ENCODE measurements around the gene DEFB118. TPM values are rescaled to one million over a fixed set of nuclear protein-coding genes. Genes with fewer than 3 reads are reported as not detected.

The DEFB118 gene
- total and polyA plus RNA-seq, 10 of the 15 experiments (the other 5 are each of a cell fraction or from before 2014, with no cell fraction given) = not detected

DNA sequence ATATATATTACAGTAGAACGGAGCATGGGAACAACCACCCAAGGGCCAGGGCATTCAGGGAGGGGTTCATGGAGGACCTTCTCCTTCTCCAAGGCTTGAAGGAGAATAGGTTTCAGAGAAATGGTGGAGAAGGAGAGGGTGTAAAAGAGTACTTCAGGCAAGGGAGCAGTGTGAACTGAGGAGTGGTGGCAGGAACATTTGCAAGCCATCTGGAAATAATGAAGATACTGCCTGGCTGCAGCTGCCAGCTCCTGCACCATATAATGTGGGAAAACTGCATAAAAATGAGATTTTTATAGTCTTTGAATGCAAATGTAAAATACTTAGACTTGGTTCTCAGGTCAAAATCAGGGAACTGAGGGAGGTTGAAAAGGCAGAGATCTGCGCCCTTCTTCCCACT, 47.3 kb downstream of the DEFB118 start:
- H3K9ac ChIP-seq (ENCODE audit: control insufficient read depth, insufficient read depth, low read length) = no peak overlapping the region
- DNase-seq (ENCODE audit: low read depth, low spot score) (no peak), FAIRE-seq (no peak), ATAC-seq (no peak)
- in situ Hi-C loops (cut with MboI) (no loop called here), intact Hi-C loops (cut with micrococcal nuclease; ENCODE audit: unreplicated experiment) (no loop called here)
- H3K27me3 ChIP-seq (replicated peaks in 1 of 2; ENCODE audit: control insufficient read depth in 2 of 2, insufficient read depth in 2 of 2, low read length in 1 of 2) = no peaks in the 10 kb centered on the region
- no peak overlapping the region for H2AFZ ChIP-seq (ENCODE audit: control insufficient read depth, low read depth, low read length)
- ChIA-PET CTCF (interaction anchor here (0.9 kb wide), 1 partner anchor 88 kb away, joined by 3 read pairs; no protein-coding TSS in a partner anchor), RAD21 (ENCODE audit: unreplicated experiment) (no interaction called here), POLR2A (no interaction called here), SMC1A (ENCODE audit: uncharacterized antibody, unreplicated experiment) (no interaction called here)
- TF ChIP-seq PRDM15 (CRISPR knock-in tag; IDR thresholded peaks at IDR 0.05) = no peak
- TF ChIP-seq NFYB (IDR thresholded peaks at IDR 0.05; ENCODE audit: insufficient read depth, low read depth, low read length) = no peak
- no peak for TF ChIP-seq RELB (IDR thresholded peaks at IDR 0.05; ENCODE audit: low read depth)
- no peak for TF ChIP-seq BRCA1 (IDR thresholded peaks at IDR 0.05; ENCODE audit: low read depth, low read length)
- no peak for TF ChIP-seq DPF2 (IDR thresholded peaks at IDR 0.05)
- no peak for TF ChIP-seq JUNB (IDR thresholded peaks at IDR 0.05)
- TF ChIP-seq ZNF207 (IDR thresholded peaks at IDR 0.05; ENCODE audit: borderline replicate concordance) = no peak
- no peak for TF ChIP-seq RFX5 (IDR thresholded peaks at IDR 0.05; ENCODE audit: low read depth, low read length)
- no peak for TF ChIP-seq TBL1XR1 (IDR thresholded peaks at IDR 0.05; ENCODE audit: low read depth, low read length)
- TF ChIP-seq EED (IDR thresholded peaks at IDR 0.05; ENCODE audit: low read depth) = no peak
- TF ChIP-seq SREBF2 (IDR thresholded peaks at IDR 0.05; ENCODE audit: low read length) = no peak
- TF ChIP-seq ATF2 (IDR thresholded peaks at IDR 0.05; ENCODE audit: low read length) = no peak
- TF ChIP-seq CBFB (IDR thresholded peaks at IDR 0.05; ENCODE audit: low read depth) = no peak
- no peak for TF ChIP-seq POU2F2 (IDR thresholded peaks at IDR 0.05; ENCODE audit: borderline replicate concordance, low read depth, low read length)
- TF ChIP-seq RELA (IDR thresholded peaks at IDR 0.05; ENCODE audit: borderline replicate concordance, partially characterized antibody) = no peak
- TF ChIP-seq HDGF (IDR thresholded peaks at IDR 0.05) = no peak
- no peak for TF ChIP-seq MLLT1 (IDR thresholded peaks at IDR 0.05)
- TF ChIP-seq KAT2A (conservative IDR thresholded peaks at IDR 0.05; ENCODE audit: control insufficient read depth, low read depth, low read length) = no peak
- no peak overlapping the region for H3K4me2 ChIP-seq (ENCODE audit: control insufficient read depth, insufficient read depth)
- no peaks in the 10 kb centered on the region for H3K9me3 ChIP-seq (replicated peaks; ENCODE audit: control insufficient read depth, insufficient read depth, low read length)
- H3K4me1 ChIP-seq (ENCODE audit: control insufficient read depth, insufficient read depth, low read length) = no peaks in the 10 kb centered on the region
- 52% methylated on average over 2 of the region's 2 CpGs for WGBS (ENCODE audit: insufficient coverage, insufficient replicate concordance, low lambda C conversion rate, missing lambda C conversion rate)
- H3K79me2 ChIP-seq (ENCODE audit: control insufficient read depth, insufficient read depth, low read length) = no peaks in the 10 kb centered on the region
- no peaks in the 10 kb centered on the region for H4K20me1 ChIP-seq (ENCODE audit: control insufficient read depth, insufficient read depth)
- H3K4me3 ChIP-seq = no peak overlapping the region
- H3K27ac ChIP-seq (ENCODE audit: control insufficient read depth, insufficient read depth) = no peak overlapping the region
- no peaks in the 10 kb centered on the region for H3K36me3 ChIP-seq (ENCODE audit: control insufficient read depth in 2 of 2, insufficient read depth in 2 of 2, low read length in 1 of 2)
- no TSS peak for BruUV-seq (replicated peaks)

Data from GM12878 (cell line).